DOHH2 (cell line): ENCODE results near the gene PRM3.
A peak's percentile ranks its signal among the peaks of the same experiment; 100 is the strongest.

Experiments used
- H3F3A ChIP-seq: fragments of 200-600 bp; sonication (generic), shearing (Covaris generic); 2 replicates; pipeline ENCODE4 v1.6.0; 2016; ENCODE audit warnings: antibody characterized with exemption, mild to moderate bottlenecking; ENCODE audit not compliant: control insufficient read depth, insufficient read depth
- H3K27ac ChIP-seq: fragments of 200-600 bp; sonication (generic); 2 replicates; pipeline ENCODE4 v1.5.1; 2014; ENCODE audit warnings: low read depth, mild to moderate bottlenecking, low read length, moderate library complexity
- H3K27me3 ChIP-seq: fragments of 200-600 bp; sonication (generic); 2 replicates; pipeline ENCODE4 v1.6.1; 2014; ENCODE audit warnings: mild to moderate bottlenecking, low read length, mixed read lengths; ENCODE audit not compliant: control insufficient read depth
- H3K36me3 ChIP-seq: fragments of 200-600 bp; sonication (generic); 2 replicates; pipeline ENCODE4 v1.6.1; 2014; ENCODE audit warnings: mild to moderate bottlenecking, low read length, moderate library complexity, mixed read lengths; ENCODE audit not compliant: control insufficient read depth
- H3K4me1 ChIP-seq: fragments of 200-600 bp; sonication (generic); 2 replicates; pipeline ENCODE4 v1.6.1; 2014; ENCODE audit warnings: mild to moderate bottlenecking, low read length, mixed read lengths; ENCODE audit not compliant: control insufficient read depth
- H3K4me2 ChIP-seq: fragments of 200-600 bp; sonication (generic); 2 replicates; pipeline ENCODE4 v1.6.0; 2014; ENCODE audit warnings: mild to moderate bottlenecking, low read length, moderate library complexity
- H3K4me3 ChIP-seq: fragments of 200-600 bp; sonication (generic); 2 replicates; pipeline ENCODE4 v1.5.1; 2014; ENCODE audit warnings: mild to moderate bottlenecking, low read length, mixed read lengths
- H3K79me2 ChIP-seq: fragments of 200-600 bp; sonication (generic); 2 replicates; pipeline ENCODE4 v1.6.1; 2014; ENCODE audit warnings: mild to moderate bottlenecking, low read length, mixed read lengths; ENCODE audit not compliant: control insufficient read depth
- H3K9me2 ChIP-seq: fragments of 200-600 bp; sonication (generic); replicated peaks from 2 replicates; pipeline ENCODE4 v1.6.1; 2014; ENCODE audit warnings: mild to moderate bottlenecking, low read length, mixed read lengths; ENCODE audit not compliant: control insufficient read depth
- H3K9me3 ChIP-seq: fragments of 200-600 bp; sonication (generic); 2 replicates; pipeline ENCODE4 v1.6.1; 2014; ENCODE audit warnings: antibody characterized with exemption, low read length, mixed read lengths; ENCODE audit not compliant: control insufficient read depth, insufficient read depth
- H4K20me1 ChIP-seq: fragments of 200-600 bp; sonication (generic); 2 replicates; pipeline ENCODE4 v1.6.0; 2014; ENCODE audit warnings: low read depth, mild to moderate bottlenecking, antibody characterized with exemption, low read length, moderate library complexity; ENCODE audit not compliant: control insufficient read depth, insufficient read depth
- EZH2phosphoT487 ChIP-seq: fragments of 200-600 bp; sonication (generic); IDR thresholded peaks from 2 replicates; pipeline ENCODE4 v1.6.1; 2017; ENCODE audit warnings: borderline replicate concordance, mild to moderate bottlenecking, antibody characterized with exemption, low read length, moderate library complexity, mixed read lengths
- TF ChIP-seq, protein P1 (sequence below): fragments of 200-600 bp; sonication (generic); IDR thresholded peaks from one replicate; pipeline ENCODE4 v1.5.1; 2014; ENCODE audit warnings: antibody characterized with exemption, mild to moderate bottlenecking, low read depth, low read length; ENCODE audit not compliant: poor library complexity, severe bottlenecking

Gene PRM3

DNA sequence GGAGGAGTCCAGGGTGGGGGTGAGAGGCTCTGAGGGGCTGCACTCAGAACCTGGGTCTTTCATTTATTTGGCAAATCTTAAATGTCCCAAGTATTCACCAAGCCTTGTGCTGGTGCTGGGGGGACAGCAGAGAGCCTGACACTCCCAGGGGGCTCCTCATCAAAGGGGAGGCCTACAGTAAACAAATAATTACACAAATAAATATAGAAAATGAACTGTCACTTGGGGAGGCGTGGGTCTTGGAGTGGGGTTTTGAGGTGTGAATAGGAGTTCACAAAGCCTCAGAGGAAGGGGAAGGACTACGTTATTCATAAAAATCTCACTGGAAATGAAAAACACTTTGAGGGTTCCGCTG is 22.9 kb upstream of the PRM3 start:
- peak overlapping the region; percentile 95 for H3K27ac ChIP-seq
- TF ChIP-seq, protein P1, sequence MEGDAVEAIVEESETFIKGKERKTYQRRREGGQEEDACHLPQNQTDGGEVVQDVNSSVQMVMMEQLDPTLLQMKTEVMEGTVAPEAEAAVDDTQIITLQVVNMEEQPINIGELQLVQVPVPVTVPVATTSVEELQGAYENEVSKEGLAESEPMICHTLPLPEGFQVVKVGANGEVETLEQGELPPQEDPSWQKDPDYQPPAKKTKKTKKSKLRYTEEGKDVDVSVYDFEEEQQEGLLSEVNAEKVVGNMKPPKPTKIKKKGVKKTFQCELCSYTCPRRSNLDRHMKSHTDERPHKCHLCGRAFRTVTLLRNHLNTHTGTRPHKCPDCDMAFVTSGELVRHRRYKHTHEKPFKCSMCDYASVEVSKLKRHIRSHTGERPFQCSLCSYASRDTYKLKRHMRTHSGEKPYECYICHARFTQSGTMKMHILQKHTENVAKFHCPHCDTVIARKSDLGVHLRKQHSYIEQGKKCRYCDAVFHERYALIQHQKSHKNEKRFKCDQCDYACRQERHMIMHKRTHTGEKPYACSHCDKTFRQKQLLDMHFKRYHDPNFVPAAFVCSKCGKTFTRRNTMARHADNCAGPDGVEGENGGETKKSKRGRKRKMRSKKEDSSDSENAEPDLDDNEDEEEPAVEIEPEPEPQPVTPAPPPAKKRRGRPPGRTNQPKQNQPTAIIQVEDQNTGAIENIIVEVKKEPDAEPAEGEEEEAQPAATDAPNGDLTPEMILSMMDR, result no peak
- TF ChIP-seq EZH2phosphoT487, result no peak

DNA sequence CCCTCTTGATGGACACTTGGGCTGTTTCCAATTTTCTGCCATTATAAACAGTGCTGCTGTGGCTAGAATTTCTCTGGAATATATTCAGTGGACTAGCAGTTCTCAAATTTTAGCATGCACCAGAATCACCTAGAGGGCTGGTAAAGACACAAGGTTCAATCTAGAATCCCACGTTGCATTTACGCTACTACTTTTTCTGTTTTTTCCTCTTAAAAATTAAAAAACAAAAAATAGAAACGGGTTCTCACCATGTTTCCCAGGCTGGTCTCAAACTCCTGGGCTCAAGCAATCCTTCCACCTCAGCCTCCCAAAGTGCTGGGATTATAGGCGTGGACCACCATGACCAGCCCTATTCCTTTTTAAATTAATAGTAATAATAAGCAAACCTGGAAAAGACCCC is 22.2 kb upstream of the PRM3 start:
- Histone ChIP-seq H3K27ac (peak overlapping the region; percentile 95), H3K4me3 (0 out of 2 replicates have a peak overlapping the region, but pooled peaks have one; percentile 14), H3K9me3 (no peaks in the 10 kb centered on the region), H4K20me1 (no peaks in the 10 kb centered on the region), H3K36me3 (peaks cover 5% of the 10 kb centered on the region; the same call in 1 of the 2 replicates), H3K9me2 (no peaks in the 10 kb centered on the region), H3F3A (peaks cover 44% of the 10 kb centered on the region), H3K4me2 (peak overlapping the region; percentile 89), H3K27me3 (no peaks in the 10 kb centered on the region), H3K79me2 (no peaks in the 10 kb centered on the region), H3K4me1 (peaks cover 95% of the 10 kb centered on the region)
- TF ChIP-seq, protein P1, result no peak
- no peak for TF ChIP-seq EZH2phosphoT487

More for the DNA sequence above, 22.9 kb upstream of the PRM3 start:
- Histone ChIP-seq H3K9me3 (no peaks in the 10 kb centered on the region), H3K4me2 (peak overlapping the region; percentile 89), H3K27me3 (no peaks in the 10 kb centered on the region), H4K20me1 (no peaks in the 10 kb centered on the region), H3K9me2 (no peaks in the 10 kb centered on the region), H3K4me1 (peaks cover 94% of the 10 kb centered on the region), H3F3A (peaks cover 46% of the 10 kb centered on the region), H3K36me3 (peaks cover 5% of the 10 kb centered on the region; the same call in 1 of the 2 replicates), H3K4me3 (peak overlapping the region; percentile 62), H3K79me2 (no peaks in the 10 kb centered on the region)

DNA sequence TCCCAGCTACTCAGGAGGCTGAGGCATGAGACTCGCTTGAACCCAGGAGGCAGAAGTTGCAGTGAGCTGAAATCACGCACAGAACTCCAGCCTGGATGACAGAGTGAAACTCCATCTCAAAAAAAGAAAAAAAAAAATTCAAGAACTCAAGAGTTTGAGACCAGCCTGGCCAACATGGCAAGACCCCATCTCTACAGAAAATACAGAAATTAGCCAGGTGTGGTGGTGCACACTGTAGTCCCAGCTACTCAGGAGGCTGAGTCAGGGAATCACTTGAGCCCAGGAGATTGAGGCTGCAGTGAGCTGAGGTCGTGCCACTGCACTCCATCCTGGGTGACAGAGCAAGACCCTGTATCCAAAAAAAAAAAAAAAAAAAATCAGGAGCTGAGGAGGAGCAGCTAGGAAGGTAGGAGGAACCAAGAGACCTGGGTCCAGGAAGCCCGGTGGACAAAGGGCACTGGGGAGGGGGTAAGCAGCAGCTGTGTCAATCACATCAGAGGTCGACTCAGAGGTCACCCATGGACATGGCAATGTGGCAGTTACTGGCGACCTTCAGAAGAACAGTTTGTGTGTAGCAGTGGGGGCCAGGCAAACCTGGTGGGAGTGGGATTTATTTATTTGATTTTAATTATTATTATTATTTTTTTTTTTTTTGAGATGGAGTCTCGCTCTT is 18.8 kb upstream of the PRM3 start:
- TF ChIP-seq, protein P1, result no peak
- no peak overlapping the region for H3K27ac ChIP-seq
- H3K27me3 ChIP-seq, result no peaks in the 10 kb centered on the region
- H3K36me3 ChIP-seq, result peaks cover 5% of the 10 kb centered on the region; the same call in 1 of the 2 replicates
- H3F3A ChIP-seq, result peaks cover 25% of the 10 kb centered on the region
- H3K9me2 ChIP-seq, result no peaks in the 10 kb centered on the region
- H3K4me2 ChIP-seq, result no peak overlapping the region
- H3K79me2 ChIP-seq, result no peaks in the 10 kb centered on the region
- no peaks in the 10 kb centered on the region for H4K20me1 ChIP-seq
- H3K9me3 ChIP-seq, result no peaks in the 10 kb centered on the region
- H3K4me3 ChIP-seq, result no peak overlapping the region
- H3K4me1 ChIP-seq, result peaks cover 86% of the 10 kb centered on the region
